HG02678 (cell line): ENCODE data around the gene PRDM10.

Source experiments
- ATAC-seq: cut with Tn5 transposase; IDR thresholded peaks from one replicate; pipeline ENCODE4 v1.9.1; 2021; ENCODE audit warnings: mild to moderate bottlenecking, moderate library complexity; ENCODE audit not compliant: unreplicated experiment

The PRDM10 gene

DNA sequence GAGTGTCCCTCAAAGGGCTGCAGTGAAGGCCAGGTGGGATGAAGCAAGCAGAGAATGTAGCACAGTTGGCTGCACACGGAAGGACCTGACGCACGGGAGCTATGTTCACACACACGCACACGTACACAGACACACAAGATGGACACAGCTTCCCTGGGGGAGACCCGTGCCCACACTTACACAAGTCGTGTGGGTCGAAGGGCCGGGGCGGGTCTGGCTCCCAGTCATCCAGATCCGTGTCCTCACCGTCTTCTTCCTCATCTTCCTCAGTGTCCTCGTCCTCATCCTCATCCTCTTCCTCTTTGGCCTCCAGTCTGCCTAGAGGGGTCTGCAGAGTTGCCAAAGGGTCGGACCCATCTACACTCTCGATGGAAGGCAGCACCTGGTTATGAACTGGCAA lies 55.7 kb downstream of the PRDM10 start:
- no peak for ATAC-seq

DNA sequence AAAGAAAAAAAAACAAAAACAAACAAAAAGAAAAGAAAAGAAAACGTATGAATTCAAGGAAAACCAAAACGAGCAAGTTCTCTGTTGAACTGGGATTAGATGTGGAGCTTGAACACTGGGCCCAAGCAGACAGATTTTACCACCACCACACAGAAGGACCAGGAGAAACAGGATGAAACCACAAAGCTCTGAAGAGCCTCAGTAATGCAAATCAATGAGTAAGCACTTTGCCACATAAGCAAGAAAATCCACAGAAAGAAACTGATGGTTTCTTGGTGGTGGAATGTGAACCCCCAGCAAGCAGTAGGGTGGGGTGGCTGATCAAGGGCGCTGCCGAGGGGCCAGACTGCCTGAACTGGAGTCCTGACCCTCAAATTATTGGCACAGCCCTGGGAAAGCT lies 56.4 kb downstream of the PRDM10 start:
- no peak for ATAC-seq

DNA sequence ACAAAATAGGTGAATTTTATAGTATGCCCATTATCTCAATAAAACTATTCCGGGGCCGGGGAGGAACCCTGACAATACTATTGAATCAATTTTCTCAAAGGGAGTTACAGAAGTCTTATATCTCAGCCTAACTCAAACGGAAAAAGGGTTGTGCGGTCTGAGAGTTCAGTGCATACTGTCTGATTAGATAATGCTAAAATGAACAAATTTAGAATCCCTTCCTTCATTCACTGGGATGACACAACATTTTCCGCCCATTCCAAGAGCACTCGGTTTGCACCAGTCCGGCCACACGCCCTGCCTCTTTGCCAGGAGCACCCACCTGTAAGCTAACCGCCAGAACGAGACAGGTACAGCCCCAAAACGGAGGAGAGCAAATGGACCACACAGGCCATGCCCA lies 57.3 kb downstream of the PRDM10 start:
- no peak for ATAC-seq

DNA sequence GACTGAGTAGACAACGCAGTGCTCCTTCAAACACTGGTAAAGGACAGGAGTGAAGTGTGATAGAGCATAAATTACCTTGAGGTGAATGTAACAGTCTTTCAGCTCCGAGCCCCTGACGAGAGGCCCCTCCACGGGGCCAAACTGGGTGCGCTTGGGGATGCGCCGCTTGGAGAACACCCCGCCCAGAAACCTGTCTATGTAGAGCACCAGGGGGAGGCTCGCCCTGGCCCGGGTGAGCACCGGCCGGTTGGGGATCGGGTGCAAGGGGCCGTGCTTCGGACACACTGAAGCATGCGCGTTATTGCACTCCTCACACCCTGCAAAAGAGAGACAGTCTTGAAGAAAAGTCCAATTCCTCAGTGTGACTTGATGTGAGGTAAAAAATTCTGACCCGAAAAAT lies 57.9 kb downstream of the PRDM10 start:
- no peak for ATAC-seq

DNA sequence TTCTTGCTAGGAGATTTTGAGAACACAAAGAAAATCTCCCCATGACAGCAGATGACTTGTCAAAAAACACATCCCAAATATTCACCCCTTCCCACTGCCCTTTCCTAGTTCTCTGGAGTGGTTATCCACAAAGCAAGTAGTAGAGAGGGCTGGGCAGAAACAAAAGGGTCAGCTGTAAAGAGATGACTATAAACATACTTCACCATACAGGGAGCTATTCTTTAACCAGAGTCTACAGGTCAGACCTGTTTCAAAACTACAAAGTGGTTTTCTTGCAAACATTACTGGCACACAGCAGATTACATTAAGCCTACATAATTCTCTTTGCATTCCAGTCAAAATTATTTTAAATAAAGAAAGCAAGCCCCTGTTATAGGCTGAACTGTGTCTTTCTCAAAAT lies 59.6 kb downstream of the PRDM10 start:
- no peak for ATAC-seq

DNA sequence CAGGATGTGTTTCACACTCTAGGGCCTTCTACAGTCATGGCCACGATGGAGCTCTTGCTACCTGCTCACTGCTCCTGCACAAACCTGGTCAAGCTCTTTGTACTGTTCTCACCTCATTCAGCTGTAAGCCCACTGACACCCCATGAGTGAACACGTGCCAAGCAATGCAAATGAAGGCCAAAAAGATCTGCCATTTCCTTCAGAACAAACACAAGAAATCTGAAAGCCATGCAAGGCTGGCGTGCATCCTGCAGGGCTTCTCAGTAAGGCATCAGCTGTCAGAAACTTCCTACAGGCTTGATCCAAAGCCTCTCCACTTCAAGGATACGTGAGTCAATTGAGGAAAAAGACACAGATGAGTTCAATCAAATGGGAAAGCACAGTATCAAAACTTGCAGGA lies 63.1 kb downstream of the PRDM10 start:
- ATAC-seq = no peak

DNA sequence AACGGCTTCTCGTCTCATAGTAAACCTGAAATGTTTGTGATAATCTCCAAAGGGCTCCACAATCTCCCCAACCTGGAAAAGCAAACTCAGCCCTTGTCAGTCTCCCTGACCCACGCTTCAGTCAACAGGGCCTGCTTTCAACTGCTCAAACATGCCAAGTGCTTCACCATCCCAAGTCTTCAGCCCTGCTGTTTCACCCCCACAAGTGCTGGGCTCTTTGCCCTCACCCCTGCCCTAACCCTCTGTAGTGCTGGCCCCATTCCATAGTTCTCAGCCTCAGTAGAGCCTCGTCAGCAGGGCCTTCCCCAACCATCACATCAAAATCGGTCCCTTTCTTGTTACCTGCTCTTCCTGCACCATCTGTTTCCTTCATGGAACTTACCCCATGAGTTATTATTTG lies 63.9 kb downstream of the PRDM10 start:
- ATAC-seq = no peak

DNA sequence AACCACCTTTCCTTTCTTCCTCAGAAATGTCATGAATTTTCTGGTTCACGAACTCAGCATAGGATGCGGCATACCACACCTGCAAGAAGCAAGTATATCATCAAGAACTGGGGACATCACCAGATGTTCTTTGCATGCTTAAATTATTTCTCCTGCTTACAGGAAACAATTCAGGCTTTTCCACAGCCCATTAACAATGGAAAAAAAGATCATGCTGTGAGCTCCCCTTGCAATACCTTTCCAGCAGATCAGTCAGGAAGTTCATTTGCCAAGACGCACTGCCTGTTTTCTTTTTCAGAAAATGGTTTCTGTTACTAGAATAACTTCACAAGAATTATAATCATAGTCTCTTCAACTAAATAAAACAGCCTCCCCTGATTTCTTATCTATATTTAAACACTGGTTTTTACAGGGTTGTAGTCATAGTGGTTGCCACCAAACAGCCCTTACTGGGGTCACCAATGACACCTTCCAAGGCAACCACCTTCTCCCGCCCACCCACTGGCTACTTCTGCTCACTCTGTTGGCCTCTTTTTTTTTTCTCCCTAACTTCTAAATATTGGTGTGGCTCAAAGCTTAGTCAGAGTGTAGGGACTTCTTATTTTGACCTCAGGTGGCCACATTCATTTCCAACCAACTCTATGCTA lies 64.9 kb downstream of the PRDM10 start:
- no peak for ATAC-seq

DNA sequence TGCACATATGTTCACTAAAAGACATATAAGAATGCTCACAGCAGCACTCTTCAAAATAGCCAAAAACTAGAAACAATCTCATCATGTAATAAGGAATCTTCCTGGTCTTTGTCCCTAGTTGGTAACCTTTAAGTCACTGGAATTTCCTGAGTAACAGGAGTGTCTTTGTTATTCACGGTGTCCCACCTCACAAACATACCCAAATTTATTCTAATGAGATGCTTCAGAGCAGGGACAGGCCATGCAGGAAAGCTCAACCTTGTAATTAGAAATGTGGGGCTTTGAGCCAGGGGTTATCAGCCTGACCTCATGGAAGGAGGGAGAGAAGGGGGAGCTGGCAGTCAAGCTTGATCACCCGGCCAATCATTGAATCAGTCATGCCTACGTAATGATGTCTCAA lies 66.9 kb downstream of the PRDM10 start:
- ATAC-seq = no peak

DNA sequence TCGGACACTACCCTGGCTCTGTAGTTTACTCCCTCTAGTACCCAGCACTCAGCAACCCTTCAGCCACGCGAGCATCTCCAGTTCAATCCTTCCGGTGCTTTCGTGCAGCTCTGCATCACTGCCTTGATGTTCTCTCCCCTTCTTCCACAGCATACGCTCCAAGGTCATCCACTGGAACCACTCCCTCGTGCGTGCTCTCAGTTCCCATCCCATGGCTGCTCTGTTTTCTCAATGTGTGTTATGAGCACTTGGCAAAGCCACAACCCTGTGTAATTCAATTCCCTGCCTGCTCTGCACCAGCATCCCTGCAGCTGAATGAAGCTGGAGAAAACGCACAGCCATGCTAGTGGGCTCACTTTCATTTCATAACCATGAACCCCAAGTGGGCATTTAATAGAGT lies 68.7 kb downstream of the PRDM10 start:
- ATAC-seq = no peak

DNA sequence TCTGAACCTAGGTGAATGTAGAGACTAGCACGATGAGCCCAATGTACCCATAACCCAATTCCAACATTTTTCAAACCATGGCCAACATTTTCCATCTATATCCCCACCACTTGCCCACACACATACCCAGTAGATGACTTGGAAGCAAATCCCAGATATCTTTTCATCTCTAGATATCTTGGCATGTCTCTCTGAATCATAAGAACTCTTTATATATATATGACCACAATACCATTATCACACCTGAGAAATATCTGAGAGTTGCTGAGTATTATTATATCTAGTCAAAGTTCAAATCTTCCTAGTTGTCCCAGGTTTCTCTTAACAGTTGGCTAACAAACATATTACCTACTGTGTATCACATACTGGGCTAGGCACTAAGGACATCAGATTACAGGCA lies 69.4 kb downstream of the PRDM10 start:
- no peak for ATAC-seq

DNA sequence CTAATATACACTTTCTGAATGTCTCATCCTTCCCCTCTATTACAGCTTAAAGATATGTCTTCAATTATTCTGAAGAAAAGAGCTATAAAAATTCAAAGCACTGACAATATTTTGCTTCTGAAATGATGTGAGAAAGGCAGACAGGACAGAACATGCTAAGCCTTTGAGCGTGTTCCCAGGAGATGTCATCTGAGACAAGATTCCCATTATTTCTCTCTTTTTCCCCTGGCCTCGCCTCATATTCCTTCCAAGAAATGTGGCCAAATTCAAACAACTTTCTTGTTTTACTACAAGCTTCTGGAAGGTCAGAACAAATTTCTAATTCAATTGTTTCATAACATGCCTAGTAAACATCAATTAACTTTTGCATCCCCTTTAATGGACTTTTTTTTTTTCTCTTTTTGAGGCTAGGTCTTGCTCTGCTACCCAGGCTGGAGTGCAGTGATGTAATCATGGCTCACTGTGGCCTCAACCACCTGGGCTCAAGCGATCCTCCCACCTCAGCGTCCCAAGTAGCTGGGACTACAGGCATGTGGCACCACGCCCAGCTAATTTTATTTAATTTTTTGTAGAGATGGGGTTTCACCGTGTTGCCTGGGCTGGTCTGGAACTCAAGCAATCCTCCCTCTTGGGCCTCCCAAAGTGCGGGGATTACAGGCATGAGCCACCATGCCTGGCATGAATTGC lies 70.1 kb downstream of the PRDM10 start:
- no peak for ATAC-seq

DNA sequence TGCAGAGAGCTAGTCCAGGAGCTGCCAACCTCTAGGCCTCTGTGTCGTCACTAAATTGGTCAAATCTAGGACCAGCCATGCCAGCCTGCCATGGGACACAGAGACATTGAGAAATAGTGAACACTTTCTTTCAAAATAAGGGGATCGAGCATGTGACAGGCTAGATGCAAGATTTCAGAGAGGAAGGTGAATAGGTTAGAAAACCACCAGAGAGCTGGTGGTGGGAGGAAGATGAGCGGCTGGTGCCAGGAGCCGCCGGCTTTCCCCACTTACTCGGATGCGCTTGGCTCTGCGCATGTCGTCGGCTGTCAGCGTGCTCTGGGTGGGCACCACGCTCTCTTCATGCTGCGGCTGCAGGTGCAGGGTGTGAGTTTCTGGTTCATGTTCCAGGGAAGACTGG lies 71.9 kb downstream of the PRDM10 start:
- ATAC-seq = no peak

DNA sequence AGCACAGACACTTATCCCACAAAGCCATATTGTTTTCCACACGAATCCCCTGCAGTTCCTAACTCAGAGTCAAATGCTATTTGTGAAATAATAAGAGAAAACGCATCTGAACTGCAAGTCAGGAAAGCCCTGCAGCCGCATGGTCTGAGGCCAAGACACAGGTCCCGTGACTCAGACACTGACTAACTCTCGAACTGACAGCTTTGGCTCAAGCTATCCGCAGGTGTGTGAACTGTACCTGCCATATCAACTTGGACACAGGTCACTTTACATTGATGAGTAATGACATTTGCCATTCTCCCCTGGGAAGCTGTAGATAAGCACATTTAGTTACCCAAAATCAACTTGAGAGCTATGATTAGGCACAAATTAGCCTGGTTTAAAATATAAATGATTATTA lies 72.3 kb downstream of the PRDM10 start:
- ATAC-seq = no peak

DNA sequence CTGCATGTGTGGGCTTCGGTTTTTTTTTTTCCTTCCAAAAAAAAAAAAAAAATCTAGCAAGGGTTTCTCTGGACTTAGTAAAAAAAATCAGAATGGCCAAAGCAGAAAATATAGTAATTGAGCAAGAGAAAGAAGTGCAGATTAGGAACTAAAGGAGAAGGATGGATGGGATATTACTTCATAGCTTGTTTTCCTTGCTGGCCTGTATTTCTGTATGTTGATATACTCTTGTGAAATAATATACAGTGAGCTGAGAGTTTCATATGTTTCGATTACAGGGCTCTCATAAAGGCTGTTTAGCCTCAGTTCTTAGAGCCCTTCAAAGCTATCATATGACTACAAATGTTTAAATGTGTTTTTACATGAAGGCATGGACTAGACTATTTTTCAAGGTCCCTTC lies 72.9 kb downstream of the PRDM10 start:
- ATAC-seq = no peak

DNA sequence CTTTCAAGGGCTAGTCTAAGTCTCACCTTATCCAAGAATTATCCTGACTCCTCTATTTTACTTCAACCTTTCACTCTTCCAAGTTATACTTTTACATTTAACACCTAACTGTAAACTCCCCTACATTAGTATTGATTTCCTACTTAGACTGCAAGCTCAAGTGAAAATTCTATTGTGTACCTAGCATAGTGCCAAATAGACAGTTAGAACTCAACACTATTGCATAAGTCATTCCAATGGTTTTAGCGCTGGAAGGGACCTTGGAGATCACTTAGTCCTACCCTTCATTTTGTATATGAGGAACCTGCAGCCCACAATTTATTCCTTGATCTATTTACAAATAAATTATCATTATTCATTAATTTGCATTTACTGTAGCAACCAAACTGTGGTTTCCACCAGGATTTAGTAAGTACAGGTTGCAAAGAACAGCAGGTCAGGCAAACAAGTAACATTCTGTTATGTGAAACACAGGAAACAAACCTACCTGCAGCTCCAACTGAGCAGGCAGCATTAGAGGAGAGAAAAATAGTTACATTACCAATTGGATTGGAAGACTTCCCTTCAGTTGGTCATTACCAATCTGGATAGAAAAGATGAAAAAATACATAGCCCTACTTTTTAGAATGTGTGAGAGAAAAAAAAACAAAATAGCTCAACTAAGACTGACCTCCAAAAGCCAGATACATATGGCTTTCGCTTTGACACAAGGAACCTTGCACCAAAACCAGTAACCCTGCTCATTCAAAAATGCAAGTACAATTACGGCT lies 73.5 kb downstream of the PRDM10 start:
- no peak for ATAC-seq

DNA sequence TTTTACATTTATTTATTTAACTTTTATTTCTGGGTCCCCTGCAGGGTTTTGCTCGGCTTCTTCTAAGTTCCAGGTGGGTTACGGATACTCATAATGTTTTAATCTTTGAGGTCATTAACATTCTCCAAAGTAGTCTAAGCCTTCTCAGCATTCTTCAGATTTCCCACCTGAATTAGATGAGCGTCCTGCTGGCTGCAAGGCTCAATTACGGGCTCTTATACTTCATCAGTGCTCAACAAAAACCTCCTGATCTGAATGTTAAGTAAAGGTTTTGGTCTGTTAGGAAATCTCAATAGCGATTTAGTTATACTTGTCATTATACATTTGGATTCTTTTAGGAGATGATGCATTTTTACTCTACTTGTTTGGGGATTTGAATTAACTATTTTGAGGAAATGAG lies 80.0 kb downstream of the PRDM10 start:
- ATAC-seq = no peak

DNA sequence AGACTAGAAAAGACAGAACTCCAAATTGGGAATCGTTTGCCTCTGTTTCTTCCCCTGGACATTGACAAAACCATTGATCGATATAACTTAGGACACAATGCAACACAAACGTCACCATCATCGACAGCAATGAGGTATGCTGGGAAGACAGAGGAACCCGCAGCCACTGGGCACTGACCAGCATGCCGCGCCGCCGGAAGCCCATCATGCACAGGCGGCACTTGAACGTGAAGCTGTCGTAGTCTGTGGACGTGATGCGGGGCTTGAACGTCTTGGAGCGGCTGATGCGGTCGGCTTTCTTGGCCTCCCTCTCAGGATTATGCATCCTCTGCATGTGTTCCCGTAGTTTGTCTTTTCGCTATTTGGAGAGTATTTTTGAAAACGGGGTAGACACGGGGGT lies 84.3 kb downstream of the PRDM10 start:
- ATAC-seq = no peak

DNA sequence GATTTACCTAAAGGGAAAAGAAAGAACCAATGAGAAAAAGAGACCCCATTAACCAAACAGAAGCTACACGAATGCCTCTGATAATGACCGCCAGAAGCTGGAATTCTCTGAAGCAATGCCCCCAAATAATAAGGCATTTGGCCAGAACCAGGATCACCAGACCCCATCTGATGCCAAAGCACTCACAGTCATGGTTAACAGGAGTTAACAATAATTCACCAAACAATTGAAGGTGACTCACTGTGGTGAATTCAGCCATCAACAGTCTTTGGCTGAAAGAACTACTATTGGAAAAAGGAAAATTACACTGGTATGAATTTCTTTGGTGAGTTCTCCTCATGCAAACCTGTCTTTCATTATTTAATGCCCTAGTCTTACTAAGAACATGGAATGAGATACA lies 85.4 kb downstream of the PRDM10 start:
- no peak for ATAC-seq

DNA sequence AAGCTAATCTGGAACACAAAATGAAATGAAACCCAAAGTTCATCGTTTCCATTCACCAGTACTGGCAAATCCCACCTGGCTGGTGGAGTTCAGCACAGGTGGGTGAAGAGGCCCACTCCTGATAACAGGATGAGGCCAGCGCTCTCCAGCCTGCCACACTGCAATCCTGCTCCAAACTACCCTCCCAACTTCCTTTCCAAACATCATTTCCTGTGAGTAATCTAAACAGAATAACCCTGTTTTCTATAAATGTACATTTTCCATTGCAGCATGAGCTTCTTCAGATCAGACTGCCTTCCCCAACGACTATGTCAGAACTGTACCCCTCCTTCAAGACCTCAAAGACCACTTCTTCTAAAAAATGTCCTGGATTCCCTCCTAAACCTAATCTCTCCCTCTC lies 91.3 kb downstream of the PRDM10 start:
- ATAC-seq = no peak

DNA sequence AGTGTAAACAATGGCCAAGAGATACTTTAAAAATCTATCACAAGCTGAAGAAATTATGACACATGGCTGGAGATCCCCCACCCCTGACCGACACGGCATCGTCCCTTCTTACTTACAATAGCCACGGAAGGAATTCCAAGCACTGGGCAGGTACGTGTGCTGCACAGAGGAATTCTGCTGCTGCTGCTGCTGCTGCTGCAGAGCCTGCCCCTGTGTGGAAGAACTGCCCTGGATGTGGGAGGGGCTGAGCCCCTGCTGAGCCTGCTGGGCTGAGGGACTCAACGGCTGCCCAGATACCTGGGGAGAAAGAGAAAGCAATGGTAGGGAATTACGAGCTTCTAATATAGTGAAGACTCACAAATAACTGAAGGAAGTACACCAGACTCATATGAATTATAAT lies 92.3 kb downstream of the PRDM10 start:
- ATAC-seq = no peak

DNA sequence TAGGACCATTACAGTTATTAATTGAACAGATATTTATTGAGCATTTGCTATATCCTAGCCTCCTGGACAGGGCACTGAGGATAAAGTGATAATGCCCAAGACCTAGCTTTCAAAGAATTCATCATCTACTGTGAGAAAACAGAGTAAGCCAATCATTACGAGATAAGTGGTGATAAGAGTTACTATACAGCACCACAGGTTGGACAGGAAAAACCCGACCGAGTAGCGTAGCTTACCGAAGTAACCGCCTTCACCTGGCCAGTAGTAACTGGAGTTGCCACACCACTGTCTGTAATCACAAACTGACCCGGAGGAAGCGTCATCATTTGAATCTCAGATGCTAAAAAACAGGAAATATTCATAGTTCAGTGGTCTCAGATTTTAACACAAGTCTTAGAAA lies 97.2 kb downstream of the PRDM10 start:
- no peak for ATAC-seq
